Measurements from ENCODE around the gene BTAF1.
A peak's percentile ranks its signal among the peaks of the same experiment; 100 is the strongest.

Gene BTAF1
- 72.9 to 265 (median 141) reads per million in 17 experiments for total RNA-seq

DNA sequence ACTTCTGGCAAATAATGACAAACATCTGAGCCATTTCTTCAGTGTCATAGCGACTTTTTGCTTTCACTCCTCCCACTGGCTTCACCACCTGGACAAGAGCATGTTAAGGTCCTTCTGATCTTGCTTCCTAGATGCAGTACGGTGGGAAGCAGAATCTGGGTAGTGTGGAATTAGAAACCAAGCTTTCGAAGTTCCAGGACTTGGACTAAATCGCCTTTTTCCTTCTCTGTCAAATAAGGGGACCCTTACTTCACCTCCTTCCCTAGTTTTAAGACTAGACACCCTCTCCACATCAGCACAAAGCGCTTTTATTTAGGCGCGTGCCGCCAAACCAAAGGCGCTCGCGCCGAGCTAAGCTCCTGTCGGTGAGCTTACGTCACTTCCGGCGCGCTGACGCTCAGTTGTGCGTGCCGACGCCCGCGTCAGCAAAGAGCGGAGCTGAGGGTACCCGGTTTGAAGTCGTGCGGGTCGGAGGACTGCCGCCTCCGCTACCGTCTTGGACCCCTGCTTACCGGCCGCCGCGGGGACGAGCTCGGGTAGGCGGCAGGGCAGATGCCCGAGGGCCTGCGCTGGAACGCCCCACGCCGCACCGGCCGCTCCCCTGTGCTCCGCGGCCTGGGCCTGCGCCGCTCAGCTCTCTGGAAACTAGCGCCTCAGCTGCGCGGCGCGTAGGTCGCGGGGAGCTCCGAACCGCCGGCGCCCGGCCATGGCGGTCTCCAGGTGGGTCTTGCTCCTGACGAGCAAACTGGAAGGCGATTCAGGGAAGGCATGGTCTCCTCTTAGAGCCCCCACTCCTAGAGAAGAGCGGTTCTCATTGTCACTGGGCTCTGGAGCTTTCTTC lies at the start of gene BTAF1:
Gene BTAF1 (plus strand): TSS at position 400 of the 841 bp plus-strand sequence. CDS start 307 bp downstream, at position 707.
- peak; percentile 95 to 96 (median 96) for DNase-seq

DNA sequence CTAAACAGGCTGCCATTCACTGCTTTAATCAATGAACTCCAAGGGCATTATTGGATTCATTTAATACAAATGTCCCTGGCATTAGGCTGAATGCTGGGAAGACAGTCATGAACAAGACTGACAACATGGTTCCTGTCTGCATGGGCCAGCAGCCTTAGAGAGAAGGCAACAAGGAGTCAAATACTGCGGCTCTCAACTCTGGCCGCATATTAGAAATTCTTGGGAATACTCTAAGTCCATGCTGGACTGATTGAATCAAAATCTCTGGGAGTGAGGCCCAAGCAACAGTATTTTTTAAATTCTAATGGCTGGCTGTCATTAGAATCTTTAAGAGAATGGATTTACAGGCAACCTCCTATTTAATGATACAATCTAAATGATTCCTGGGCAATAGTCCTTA lies 48.4 kb upstream of the BTAF1 start:
- DNase-seq, result no peak

GRCh38 chr10:91875779-91876178 lies 47.8 kb upstream of the BTAF1 start:
- no peak for DNase-seq

DNA sequence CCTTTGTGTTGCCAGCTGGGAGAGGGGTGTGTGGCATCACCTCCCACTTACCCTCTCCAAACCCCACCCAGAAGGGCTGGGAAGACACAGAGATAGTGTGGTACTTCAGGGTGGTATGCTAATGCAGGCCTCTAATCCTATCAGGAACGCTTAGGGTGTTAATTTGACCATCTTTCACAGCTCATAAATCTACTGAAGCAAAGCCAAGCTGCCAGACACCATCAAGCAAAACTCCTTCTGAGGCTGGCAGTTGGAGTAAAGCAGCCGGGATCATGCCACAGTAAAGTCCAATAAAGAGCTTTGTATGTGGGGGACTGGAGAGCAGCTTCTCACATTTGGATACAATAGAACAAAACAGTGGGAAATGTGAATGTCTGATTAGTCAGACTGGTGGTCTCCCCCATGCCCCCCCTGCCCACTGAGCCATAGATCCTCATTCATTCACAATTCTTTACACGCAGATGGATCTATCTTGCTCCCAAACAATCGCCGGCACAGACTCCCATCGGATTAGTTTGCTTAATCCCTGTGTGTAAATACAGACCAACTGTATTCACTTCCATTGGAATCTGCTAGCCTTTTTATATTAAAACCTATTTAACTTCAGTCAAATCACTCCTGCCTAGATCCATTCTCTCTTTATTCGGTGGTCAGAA lies 43.9 kb upstream of the BTAF1 start:
- DNase-seq, result no peak

DNA sequence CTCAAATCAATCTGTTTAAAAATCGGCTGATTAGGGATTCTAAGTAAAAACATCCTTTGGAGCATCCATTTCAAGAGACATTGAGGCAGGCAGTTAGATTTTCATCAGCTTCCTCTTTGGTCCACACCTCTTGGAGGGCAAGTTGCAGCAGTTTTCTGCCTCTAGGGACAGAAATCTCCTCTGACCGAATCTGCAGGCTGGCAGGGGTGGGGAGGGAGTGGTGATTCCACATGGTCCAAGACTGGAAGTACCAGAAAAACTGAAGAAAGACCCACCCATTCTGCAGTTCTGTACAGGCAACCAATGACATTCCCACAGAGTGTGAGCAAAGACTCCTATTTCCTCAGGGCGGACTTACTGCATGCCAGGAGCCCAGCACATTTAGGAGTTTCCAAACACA lies 43.3 kb upstream of the BTAF1 start:
- no peak for DNase-seq

DNA sequence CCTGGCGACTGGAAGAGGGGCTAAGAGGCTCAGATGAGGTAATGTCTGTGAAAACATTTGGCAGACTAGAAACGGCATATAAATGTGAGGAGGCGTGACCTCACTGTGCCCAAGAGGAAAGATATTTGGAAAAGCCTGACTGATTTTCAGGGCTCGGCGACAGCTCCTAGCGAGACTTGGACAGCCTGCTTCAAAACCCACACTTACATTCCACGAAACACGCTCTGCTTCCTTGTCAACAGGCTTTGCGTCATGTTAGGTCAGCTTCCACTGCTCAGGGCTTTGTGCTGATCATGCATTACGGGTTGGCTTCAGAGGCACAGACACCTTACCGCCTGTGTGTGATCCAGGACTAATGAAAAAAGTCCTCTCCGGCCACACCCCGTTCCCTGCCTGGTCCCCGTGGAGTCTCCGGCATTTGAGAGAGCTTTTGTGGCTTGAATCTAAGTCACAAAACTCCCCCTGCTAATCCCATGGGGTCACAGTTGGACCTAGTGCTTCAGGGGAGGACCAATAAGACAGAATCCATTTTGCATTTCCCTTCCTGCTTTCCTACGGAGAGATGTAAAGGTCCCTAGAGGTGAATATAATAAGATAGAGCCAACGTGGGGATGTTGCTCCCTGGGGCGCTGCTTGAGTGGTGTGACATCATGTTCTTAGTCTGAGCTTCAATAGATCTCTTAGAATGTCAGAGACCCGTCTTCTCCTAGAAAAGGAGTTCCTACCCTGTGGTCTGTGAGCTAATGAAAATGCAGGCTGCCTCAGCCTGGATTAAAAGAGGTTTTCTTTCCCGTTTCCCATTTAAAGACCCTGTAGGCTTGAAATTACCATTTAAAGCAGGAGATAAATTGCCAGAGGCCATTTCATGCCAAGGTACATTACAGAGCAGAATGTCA lies 39.8 kb upstream of the BTAF1 start:
- DNase-seq, result no peak

DNA sequence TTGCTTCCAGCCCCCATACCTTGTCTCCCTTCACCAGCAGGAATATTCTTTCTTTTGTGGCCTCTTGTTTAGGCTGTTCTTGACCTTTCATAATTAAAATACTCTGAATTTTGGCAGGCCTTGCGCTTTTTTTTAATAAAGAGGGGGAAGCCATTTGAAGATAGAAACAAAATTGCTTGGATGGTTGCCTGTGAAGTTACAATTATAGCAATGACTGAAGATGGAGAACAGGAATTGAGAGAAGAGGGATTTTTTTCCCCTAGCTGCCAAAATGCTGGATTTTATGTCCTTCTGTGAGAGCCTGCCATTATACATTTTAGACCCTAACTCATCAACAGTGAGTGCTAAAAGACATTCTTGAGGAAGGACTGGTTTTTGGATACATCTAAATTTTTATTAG lies 39.0 kb upstream of the BTAF1 start:
- DNase-seq, result no peak

DNA sequence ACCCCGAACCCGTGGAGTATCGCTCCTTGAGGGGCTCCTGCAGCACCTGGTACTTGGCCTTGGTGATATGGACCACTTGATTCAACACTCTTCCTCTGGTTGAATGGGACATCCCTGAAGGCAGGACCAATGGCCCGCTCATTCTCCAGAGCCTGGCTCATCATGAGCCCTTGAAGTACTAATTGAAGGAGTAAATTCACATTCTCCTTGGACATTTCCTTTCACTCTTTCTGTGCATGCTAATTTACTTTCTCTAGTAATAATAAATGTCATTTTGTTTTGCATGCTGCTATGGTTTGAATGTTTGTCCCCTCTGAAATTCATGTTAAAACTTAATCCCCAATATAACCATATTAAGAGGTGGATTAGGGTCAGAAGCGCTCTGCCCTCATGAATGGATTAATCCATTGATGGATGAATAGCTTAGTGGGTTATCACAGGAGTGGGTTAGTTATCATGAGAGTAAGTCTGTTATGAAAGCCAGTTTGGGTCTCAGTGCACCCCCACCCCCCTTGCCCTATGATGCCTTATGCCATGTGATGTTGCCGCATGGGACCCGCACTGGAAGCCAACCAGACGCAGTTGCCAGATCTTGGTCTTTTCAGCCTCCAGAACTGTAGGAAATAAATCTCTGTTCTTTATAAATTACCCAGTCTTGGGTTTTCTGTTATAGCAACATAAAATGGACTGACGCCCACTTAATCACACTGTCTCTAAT lies 38.0 kb upstream of the BTAF1 start:
- DNase-seq, result no peak

DNA sequence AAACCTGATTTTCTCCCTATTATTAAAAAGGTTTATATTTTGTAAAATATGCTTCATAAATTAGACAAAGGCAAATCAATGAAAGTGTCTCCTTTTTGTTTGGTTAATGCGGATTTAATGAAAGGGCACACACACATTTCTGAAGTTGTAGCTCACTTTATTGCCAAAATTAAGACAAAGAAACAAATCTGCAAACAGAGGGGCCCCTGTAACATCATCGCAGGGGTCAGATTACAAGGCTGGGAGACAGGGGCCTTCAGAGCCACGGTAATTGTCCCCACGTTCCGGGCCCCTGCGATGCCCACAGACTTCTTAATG lies 36.7 kb upstream of the BTAF1 start:
- no peak for DNase-seq

DNA sequence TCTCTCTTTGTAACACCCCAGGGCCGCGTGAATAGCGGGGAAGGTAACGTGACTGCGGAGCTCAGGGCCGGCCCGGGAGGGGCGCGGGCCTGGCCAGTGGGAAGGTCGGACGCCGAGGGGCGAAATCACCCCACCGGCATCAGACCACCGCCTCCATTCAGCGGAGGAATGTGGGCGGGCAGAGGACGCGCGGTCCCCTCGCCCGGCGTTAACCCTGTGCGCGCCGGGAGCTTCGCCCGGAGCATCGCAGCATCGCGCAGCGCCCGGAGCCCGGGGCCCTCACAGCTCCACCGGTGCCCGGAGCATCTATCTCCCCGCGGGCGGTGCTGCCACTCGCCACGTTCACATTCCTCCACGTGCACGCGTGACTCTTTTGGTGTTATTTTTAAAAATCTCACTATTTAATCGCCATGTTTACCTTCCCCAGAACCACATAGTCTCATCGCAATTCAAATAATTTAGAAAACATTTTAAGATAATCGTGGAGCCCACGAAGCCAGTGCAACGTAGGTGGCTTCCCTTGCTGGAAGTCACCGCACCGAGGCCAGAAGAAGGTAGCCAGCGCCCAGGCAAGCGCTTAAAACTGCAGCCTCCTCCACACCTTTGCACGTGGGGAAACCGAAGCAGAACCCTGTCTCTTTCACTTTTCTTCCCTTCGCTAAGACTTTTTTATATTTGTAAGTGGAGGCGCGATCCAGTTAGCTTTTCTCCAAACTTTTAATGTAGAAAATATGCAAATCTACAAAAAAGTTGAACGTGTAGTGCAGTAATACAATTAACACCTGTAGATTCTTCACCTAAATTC lies 36.1 kb upstream of the BTAF1 start:
- DNase-seq, result peak in 2 of 4 experiments; percentile 27 to 44

- DNase-seq, result peak; percentile 69 to 85 (median 70)
These were observed 32.2 kb upstream of the BTAF1 start for GRCh38 chr10:91891125-91892001.

GRCh38 chr10:91893051-91893450 lies 30.5 kb upstream of the BTAF1 start:
- DNase-seq, result peak in 3 of 4 experiments; percentile 10 to 75 (median 52)

- peak in 2 of 4 experiments; percentile 31 to 51 for DNase-seq
These were observed 29.3 kb upstream of the BTAF1 start for GRCh38 chr10:91894261-91894685.

DNA sequence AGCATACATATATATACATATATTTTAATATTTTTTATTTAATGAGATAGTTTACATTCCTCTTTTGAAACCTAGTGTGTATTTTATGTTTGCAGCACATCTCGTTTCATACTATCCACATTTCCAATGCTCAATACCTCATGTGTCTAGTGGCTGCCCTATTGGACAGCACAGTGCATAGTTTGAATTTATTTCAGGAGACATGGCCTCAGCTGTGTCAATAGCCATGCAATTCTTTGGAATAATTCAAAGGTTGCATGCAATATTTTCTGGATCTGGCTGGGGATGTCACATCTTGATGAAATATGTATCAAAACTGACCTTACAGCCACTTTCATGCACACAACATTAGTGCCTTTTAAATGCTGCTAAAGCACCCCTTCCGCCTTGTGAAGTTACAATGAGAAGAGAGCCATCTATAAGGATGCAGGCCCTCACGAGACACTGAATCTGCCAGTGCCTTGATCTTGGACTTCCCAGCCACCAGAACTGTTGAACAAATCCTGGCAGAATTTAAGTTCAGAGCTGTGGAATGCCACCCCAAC lies 27.3 kb upstream of the BTAF1 start:
- no peak for DNase-seq

DNA sequence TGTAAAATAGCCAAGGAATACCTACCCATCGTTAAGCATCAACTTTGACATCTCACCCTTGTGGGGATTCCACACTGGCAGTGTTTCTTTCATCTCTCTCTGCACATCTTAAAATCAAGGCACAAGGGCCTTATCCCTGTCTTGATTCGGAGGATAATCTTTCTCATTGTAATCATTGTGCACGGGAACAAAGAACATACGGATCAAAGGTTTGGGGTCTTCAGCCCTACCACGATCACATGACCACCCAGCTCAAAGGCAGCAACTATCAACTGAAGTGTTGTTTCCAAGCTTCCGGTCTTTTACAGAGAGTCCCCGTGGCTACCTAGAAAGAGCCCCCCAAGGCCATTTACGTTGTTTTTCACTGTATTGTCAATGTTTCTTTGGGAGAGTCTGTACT lies 26.1 kb upstream of the BTAF1 start:
- DNase-seq, result no peak

- peak; percentile 71 to 93 (median 86) for DNase-seq
These were observed 21.5 kb upstream of the BTAF1 start for GRCh38 chr10:91901784-91902677.

DNA sequence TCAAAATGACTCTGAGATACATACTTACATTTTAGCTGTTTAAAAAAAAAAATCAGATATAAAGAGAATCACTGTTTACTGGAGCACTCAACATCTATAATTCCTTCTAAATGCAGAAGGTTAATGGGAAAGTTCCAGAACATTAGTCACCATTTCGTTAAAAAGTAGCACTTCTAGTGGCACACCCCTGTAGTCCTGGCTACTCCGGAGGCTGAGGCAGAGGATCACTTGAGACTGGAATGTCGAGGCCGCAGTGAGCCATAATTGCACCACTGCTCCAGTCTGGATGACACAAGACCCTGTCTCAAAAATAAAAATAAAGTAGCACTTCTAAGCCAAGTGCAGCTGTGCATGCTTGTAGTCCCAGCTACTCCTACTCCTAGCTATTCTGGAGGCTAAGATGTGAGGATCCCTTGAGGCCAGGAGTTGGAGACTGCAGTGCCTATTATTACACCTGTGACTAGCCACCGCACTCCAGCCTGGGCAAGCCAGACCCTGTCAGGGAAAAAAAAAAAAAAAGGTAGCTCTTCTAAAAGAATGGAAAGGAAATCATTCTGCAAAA lies 16.5 kb upstream of the BTAF1 start:
- no peak for DNase-seq

DNA sequence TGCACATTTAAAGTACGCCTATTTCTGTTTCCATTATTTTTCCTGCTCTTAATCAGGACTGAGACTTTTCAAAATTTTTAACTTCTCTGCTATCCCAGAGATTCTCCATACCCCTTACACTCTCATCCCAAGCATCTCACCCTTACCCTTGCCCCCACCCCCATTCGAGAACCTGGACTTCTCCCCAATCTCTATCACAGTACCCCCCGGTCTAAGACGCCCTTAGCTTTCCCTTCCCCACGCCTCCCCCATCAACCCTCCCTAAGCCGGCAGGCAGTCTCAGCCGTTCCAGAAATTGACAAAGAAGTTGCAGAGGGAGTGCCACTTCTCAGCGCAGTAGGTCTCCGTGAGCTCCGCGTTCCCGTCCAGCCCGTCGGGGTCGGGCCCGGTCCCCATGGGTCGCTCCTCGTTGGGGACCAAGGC lies 15.6 kb upstream of the BTAF1 start:
- DNase-seq, result peak in 1 of 4 experiments; percentile 26

Data from suppressor macrophage (primary cell).